Spleen (tissue), 11 donors: ENCODE data around the gene ARMC5. TPM values are rescaled to one million over a fixed set of nuclear protein-coding genes. Genes with fewer than 3 reads are reported as not detected.

Source experiments
- DNase-seq: peaks from one replicate; pipeline ENCODE4 v3.0.0-alpha.2; 2020
- H3K27ac ChIP-seq, 8 donors: fragments of 200-600 bp; sonication (generic) in 7 of 8; 1 replicate in 4 of 8; 2 replicates in 4 of 8; pipeline versions ENCODE4 v1.5.0 to v1.8.0; 2016 to 2021; ENCODE audit warnings: inconsistent platforms in 4 of 8, mild to moderate bottlenecking in 4 of 8, moderate library complexity in 1 of 8
- H3K27me3 ChIP-seq, 7 donors: fragments of 200-600 bp; sonication (generic) in 6 of 7; replicated peaks in 1 of 7; 1 replicate in 4 of 7; 2 replicates in 3 of 7; pipeline versions ENCODE4 v1.5.0 to v1.8.0; 2016 to 2021; ENCODE audit warnings: inconsistent platforms in 3 of 7, mild to moderate bottlenecking in 1 of 7
- H3K36me3 ChIP-seq, 6 donors: fragments of 200-600 bp; sonication (generic) in 5 of 6; 1 replicate in 4 of 6; 2 replicates in 2 of 6; pipeline versions ENCODE4 v1.5.0 to v1.8.0; 2016 to 2021; ENCODE audit warnings: inconsistent platforms in 2 of 6
- H3K4me1 ChIP-seq, 6 donors: fragments of 200-600 bp; sonication (generic) in 5 of 6; 1 replicate in 3 of 6; 2 replicates in 3 of 6; pipeline versions ENCODE4 v1.5.0 to v1.8.0; 2016 to 2021; ENCODE audit warnings: inconsistent platforms in 3 of 6
- H3K4me3 ChIP-seq, 8 donors: fragments of 200-600 bp; sonication (generic) in 7 of 8; 1 replicate in 4 of 8; 2 replicates in 4 of 8; pipeline versions ENCODE4 v1.5.0 to v1.8.0; 2016 to 2021; ENCODE audit warnings: inconsistent platforms in 4 of 8, mild to moderate bottlenecking in 4 of 8, moderate library complexity in 2 of 8
- H3K9me3 ChIP-seq, 8 donors: fragments of 200-600 bp; sonication (generic) in 7 of 8; 1 replicate in 4 of 8; 2 replicates in 4 of 8; pipeline versions ENCODE4 v1.5.0 to v1.8.0; 2016 to 2021; ENCODE audit warnings: inconsistent platforms in 4 of 8
- CTCF ChIP-seq, 11 experiments: fragments of 200-600 bp in 7 of 11; fragments of 450-650 bp in 4 of 11; sonication (generic) in 4 of 11; IDR thresholded peaks in 8 of 11; conservative IDR thresholded peaks in 3 of 11; 1 replicate in 7 of 11; 2 replicates in 4 of 11; pipeline versions ENCODE4 v1.4.0 to v1.8.0; 2016 to 2021; ENCODE audit warnings: antibody characterized with exemption in 11 of 11, inconsistent platforms in 4 of 11, mild to moderate bottlenecking in 1 of 11
- POLR2A ChIP-seq, 3 donors: fragments of 450-650 bp; IDR thresholded peaks; one replicate each; pipeline ENCODE4 v1.5.1; 2017; ENCODE audit warnings: antibody characterized with exemption in 3 of 3, mild to moderate bottlenecking in 1 of 3
- POLR2AphosphoS5 ChIP-seq, 3 donors: sonication (generic); formaldehyde crosslinking; IDR thresholded peaks; one replicate each; pipeline ENCODE4 v1.5.1; 2017; ENCODE audit warnings: antibody characterized with exemption in 3 of 3
- WGBS, 5 donors: extraction: QIAGEN DNeasy Blood & Tissue Kit in 3 of 5; methylation state at CpG; one replicate each; pipeline versions ENCODE4 v1.1.5 to v1.1.7; 2013 to 2018; 5-methylcytosine and 5-hydroxymethylcytosine counted together
- intact Hi-C: fragments of 100-400 bp; cut with DNase I; formaldehyde crosslinking; loops from one replicate; pipeline ENCODE4 v1.15.0; 2023; ENCODE audit warnings: low total_unique reads
- polyA plus RNA-seq, 3 donors: library from polyadenylated mRNA; stranded (reverse); fragments of 200-250 nt; gene quantifications; one replicate each; pipeline ENCODE4 v1.2.1, GENCODE V29; 2013
- total RNA-seq, 7 donors: library from RNA; depleted of rRNA in 3 of 7; stranded (reverse); fragments of >200 nt in 3 of 7; fragmentation: NEBNext Ultra II Directional in 4 of 7; extraction: Animal tissue kit (Norgen Biotek cat#: 25700) in 4 of 7; gene quantifications; one replicate each; pipeline versions ENCODE4 v1.1.0 to v1.2.1, GENCODE V29; 2016 to 2021
- donor health status: healthy with polysubstance abuse.
- donor health status: DM: no; HTN: no; CAD: no; lungs with moderate emphysema.
- donor health status: DM: no; HTN: no; CAD: no.
- donor health status: Bipolar disorder and iron deficiency.
- donor health status: healthy.
- donor health status: DM: no; HTN: no; CAD: no.
- donor health status: DM: yes; HTN: yes; CAD: no.

The ARMC5 gene
- total and polyA plus RNA-seq, 10 donors = 8.8 to 23.5 (median 11.8) TPM

GRCh38 chr16:31461921-31462804 lies 2.9 kb downstream of the ARMC5 start:
- 92 to 99% (median 97%) methylated on average over 15 to 35 of the region's 35 CpGs for WGBS, 5 donors
- H3K4me1 ChIP-seq = peaks cover 22 to 56% (median 31%) of the 10 kb centered on the region in 6 donors
- intact Hi-C loops = no loop called here
- H3K36me3 ChIP-seq = peaks cover 4 to 57% (median 48%) of the 10 kb centered on the region in 6 donors
- H3K9me3 ChIP-seq = no peaks in the 10 kb centered on the region
- no peak overlapping the region for H3K4me3 ChIP-seq
- H3K27me3 ChIP-seq = no peaks in the 10 kb centered on the region
- TF ChIP-seq POLR2AphosphoS5 (IDR thresholded peaks at IDR 0.05) = no peak
- no peak for TF ChIP-seq CTCF (IDR thresholded peaks at IDR 0.05 in 8 of 11, conservative IDR thresholded peaks at IDR 0.05 in 3 of 11)
- TF ChIP-seq POLR2A (IDR thresholded peaks at IDR 0.05) = no peak
- DNase-seq = peak; percentile 82
- H3K27ac ChIP-seq = no peak overlapping the region

DNA sequence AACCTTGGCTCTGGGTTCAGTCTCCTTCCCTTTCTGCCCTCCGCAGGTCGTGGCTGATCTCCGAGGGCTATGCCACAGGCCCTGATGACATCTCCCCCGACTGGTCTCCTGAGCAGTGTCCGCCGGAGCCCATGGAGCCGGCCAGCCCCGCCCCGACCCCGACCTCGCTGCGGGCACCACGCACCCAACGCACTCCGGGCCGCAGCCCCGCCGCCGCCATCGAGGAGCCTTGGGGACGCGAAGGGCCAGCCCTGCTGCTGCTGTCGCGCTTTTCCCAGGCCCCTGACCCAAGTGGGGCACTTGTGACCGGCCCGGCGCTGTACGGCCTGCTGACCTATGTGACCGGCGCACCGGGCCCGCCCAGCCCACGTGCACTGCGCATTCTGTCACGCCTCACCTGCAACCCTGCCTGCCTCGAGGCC lies 5.1 kb downstream of the ARMC5 start:
- 94 to 98% (median 96%) methylated on average over 28 to 36 of the region's 36 CpGs for whole genome bisulfite sequencing, 5 donors
- Histone ChIP-seq H3K27ac (no peak overlapping the region), H3K36me3 (peaks cover 4 to 60% (median 49%) of the 10 kb centered on the region in 6 donors), H3K4me1 (peaks cover 15 to 48% (median 21%) of the 10 kb centered on the region in 6 donors), H3K4me3 (no peak overlapping the region), H3K27me3 (no peaks in the 10 kb centered on the region), H3K9me3 (no peaks in the 10 kb centered on the region)
- DNase-seq = peak; percentile 81
- intact Hi-C loops = no loop called here
- TF ChIP-seq CTCF (IDR thresholded peaks at IDR 0.05 in 8 of 11, conservative IDR thresholded peaks at IDR 0.05 in 3 of 11) (no peak), POLR2A (IDR thresholded peaks at IDR 0.05) (no peak), POLR2AphosphoS5 (IDR thresholded peaks at IDR 0.05) (no peak)

DNA sequence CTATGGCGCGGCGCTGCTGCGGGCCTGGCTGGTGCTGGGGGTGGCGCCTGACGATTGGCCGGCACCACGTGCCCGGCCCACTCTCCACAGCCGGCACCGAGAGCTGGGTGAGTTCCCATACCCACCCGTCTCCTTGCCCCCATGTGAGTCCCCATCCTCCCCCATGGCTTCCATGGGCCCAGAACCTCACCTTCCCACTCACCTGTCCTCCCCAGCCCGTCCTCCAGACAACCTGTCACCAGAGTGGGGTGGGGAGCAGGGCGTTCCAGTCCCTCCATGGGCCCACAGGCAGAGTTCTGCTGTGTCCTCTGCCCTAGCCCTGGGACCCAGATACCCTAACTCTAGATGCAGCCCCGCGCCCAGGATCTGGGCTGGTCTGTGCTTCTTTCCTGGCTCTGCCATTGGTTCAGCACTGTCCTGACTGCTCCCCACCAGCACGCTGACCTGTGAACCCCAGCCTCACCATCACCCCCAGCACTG lies 5.5 kb downstream of the ARMC5 start:
- intact Hi-C loops = no loop called here
- peak; percentile 72 for DNase-seq
- Histone ChIP-seq H3K27ac (no peak overlapping the region), H3K4me1 (peaks cover 15 to 48% (median 21%) of the 10 kb centered on the region in 6 donors), H3K36me3 (peaks cover 4 to 60% (median 49%) of the 10 kb centered on the region in 6 donors), H3K4me3 (no peak overlapping the region), H3K9me3 (no peaks in the 10 kb centered on the region), H3K27me3 (no peaks in the 10 kb centered on the region)
- WGBS, 5 donors = 89 to 97% (median 93%) methylated on average over 10 to 17 of the region's 17 CpGs
- TF ChIP-seq CTCF (IDR thresholded peaks at IDR 0.05 in 8 of 11, conservative IDR thresholded peaks at IDR 0.05 in 3 of 11) (no peak), POLR2AphosphoS5 (IDR thresholded peaks at IDR 0.05) (no peak), POLR2A (IDR thresholded peaks at IDR 0.05) (no peak)

DNA sequence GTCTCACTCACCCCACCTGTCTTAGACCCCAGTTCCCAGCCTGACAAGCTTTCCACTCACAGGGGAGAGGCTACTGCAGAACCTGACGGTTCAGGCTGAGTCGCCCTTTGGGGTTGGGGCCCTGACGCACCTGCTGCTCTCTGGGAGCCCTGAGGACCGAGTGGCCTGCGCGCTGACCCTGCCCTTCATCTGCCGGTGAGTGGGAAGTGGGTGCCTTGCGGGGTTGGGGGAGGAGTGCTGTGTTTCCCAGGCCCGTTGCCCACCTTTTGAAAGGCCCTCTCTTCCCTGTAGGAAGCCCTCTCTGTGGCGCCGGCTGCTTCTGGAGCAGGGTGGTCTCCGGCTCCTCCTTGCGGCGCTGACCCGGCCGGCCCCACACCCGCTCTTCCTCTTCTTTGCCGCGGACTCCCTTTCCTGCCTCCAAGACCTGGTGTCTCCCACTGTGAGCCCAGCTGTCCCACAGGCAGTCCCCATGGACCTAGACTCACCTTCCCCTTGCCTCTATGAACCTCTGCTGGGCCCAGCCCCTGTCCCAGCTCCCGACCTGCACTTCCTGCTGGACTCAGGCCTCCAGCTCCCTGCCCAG lies 6.6 kb downstream of the ARMC5 start:
- Histone ChIP-seq H3K27me3 (peaks cover 0 to 3% (median 0%) of the 10 kb centered on the region in 7 donors), H3K9me3 (no peaks in the 10 kb centered on the region), H3K36me3 (peaks cover 4 to 60% (median 49%) of the 10 kb centered on the region in 6 donors), H3K4me3 (no peak overlapping the region), H3K27ac (no peak overlapping the region), H3K4me1 (peaks cover 6 to 41% (median 12%) of the 10 kb centered on the region in 6 donors)
- TF ChIP-seq CTCF (IDR thresholded peaks at IDR 0.05 in 8 of 11, conservative IDR thresholded peaks at IDR 0.05 in 3 of 11) = no peak
- TF ChIP-seq POLR2A (IDR thresholded peaks at IDR 0.05) = no peak
- no peak for TF ChIP-seq POLR2AphosphoS5 (IDR thresholded peaks at IDR 0.05)
- intact Hi-C loops = no loop called here
- WGBS, 5 donors = 73 to 94% (median 80%) methylated on average over 13 to 20 of the region's 20 CpGs
- peak; percentile 74 for DNase-seq
